ENCODE measurements around the gene BMP2K.

The BMP2K gene
- total RNA-seq = 11.0 to 23.8 (median 22.4) reads per million in 3 experiments

DNA sequence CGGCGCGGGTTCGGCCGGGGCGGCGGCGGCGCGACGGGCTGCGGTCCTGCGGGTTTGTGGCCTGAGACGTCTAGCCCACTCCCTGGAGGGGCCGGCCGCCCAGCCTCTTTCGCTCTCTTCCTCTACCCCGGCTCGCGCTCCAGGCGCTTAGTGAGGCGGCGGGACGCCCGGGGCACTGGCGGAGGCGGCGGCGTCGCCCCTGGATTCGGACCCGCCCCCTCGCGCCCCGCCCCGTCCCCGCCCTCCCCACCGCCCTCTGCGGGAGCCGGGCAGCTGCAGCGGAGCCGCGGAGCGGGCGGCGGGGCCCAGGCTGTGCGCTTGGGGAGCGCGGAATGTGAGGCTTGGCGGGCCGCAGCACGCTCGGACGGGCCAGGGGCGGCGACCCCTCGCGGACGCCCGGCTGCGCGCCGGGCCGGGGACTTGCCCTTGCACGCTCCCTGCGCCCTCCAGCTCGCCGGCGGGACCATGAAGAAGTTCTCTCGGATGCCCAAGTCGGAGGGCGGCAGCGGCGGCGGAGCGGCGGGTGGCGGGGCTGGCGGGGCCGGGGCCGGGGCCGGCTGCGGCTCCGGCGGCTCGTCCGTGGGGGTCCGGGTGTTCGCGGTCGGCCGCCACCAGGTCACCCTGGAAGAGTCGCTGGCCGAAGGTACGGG lies at the start of gene BMP2K:
Gene BMP2K (plus strand): TSS at position 272 of the 650 bp plus-strand sequence. CDS start 194 bp downstream, at position 466.
- peak; percentile 81 for DNase-seq

DNA sequence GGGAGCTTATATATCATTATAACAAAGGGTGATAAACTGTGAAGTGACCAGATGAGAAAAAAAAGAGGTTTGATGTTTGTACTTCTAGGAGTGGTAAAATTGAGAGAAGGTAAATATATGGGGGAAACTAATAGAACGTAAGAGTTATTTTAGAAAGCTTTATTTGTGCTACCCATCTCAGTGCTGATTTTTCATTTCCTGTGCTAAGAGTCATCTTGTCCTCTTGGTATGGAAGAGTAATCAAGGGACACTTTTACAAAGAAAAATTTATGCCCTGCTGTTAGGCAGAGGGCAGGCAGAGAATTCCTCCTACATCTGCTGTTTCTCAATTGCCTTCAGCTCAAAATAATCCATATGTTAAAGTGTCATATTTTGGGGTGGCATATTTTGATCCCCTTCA lies 49.6 kb upstream of the BMP2K start:
- no peak for DNase-seq

DNA sequence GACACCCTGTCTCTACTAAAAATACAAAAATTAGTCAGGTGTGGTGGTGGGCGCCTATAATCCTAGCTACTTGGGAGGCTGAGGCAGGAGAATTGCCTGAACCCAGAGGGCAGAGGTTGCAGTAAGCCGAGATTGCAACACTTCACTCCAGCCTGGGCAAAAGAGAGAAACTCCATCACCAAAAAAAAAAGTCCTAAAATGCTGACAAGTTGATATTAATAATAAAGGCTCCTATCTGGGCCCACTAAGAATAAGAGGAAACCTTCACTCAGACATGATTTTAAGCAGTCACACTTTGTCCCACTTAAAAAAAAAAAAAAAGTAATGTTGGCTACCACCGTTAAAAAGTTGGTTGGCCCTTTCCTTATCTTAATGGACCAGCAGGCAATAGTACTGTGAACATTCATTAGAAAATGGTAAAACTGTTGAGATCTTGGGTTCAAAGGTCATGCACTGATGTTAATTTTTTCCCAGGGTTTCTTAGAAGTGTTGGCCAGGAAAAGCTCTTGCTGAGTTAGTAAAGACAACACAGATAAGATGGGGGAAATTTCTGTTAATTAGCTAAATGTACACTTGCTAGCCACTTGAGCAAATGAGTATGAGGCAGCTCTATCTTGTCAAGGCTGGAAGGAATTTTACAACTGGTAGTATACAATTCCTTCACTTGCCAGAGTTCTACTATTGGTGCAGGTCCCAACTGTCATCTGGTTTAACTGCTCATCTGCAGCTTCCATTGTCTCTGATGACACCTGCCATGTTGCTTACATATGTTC lies 43.6 kb upstream of the BMP2K start:
- DNase-seq = no peak

DNA sequence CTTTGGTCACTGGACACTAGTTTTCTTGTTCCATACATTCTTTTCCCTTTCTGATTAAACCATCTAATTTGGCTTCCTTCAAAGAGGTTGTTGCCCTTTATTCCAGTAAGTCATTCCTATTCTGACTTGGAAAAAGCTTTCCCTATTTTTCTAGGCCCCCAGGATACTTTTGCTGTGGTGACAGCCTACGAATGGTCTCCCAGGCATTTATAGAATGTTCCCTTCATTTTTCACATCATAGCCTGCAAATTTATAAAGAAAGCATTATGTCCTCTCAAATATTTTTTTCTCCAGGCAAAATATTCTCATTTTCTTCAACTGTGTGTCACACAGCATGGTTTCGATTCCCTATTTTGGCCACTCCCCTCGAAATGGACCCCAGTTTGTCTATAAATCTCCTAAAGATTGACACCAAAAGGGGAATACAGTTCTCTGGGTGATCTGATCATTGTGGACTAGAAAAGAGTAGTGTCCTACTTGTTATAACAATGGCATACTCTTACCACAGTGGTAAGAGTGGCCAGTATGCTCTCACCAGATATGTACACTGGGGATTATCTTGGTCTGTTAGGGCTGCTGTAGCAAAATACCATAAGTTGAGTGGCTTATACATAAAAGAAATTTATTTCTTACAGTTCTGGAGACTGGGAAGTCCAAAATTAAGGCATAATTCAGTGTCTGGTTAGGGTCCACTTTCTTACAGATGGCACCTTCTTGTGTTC lies 41.5 kb upstream of the BMP2K start:
- no peak for DNase-seq

DNA sequence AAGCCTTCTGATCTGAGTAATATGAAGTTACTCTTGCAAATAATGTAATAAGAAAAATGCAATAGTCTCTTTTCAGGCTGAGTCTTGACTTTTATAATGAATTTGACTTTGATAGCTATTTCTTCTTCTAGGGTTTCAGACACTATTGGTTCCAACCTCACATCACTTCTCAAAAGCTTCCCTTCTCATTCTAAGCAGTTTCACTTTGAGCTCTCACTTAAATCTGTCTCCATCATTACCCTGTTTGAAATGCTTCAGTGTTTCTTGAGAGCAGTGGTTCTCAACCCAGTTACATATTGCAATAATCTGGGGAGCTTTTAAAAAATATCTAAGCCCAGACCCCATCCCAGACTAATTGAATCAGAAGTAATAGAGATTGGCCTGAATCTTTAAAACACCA lies 40.5 kb upstream of the BMP2K start:
- no peak for DNase-seq

DNA sequence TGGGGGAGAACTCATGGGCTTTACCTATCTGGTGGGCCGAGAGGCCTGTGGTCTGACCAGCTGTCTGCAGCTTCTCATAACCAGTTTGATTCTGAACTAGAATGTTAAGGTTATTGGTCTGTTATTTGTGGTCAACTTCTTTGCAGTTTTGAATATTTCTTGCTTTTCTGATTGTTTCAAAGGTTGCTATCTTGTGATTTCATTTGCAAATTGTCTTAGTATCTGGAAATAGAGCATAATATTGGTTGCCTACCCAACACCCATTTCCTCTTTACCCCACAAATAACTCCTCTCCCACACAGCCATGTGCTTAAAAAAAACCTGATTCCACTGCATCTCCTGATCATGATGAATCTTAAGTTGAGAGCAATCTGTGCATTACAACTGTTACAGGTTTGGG lies 39.1 kb upstream of the BMP2K start:
- no peak for DNase-seq

DNA sequence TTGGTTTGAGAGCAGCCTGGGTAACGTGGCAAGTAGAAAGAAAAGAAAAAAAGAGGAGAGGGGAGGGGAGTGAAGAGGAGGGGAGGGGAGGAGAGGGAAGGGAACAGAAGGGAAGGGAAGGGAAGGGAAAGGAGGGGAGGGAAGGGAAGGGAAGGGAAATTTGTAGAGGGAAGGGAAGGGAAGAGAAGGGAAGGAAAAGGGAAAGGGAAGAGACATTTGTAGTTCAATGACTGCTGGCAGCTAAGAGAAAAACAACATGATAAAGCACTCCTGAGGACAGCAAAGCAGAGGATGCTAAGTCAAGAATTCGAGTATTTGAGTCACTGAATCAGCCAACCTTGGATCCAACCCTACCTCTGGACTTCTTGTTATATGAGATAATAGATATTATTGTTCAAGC lies 38.2 kb upstream of the BMP2K start:
- no peak for DNase-seq

DNA sequence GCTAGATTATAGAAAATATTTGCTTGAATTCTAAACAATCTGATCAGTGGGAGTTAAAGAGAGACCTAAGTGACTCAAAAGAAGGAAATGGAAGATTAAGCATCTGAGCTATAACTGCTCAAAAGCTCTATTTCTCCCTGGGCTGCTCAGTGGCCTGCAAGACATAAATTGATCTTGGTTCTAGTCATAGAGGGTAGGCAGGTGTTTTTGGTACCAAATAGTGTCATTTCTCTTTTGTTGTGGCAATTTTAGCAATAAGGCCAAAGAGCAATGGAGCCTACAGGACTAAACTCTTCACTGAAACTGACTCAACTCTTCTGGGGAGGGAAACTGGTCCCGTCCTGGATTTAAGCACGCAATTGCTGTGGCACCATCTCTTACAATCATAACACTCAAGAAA lies 33.9 kb upstream of the BMP2K start:
- DNase-seq = no peak

DNA sequence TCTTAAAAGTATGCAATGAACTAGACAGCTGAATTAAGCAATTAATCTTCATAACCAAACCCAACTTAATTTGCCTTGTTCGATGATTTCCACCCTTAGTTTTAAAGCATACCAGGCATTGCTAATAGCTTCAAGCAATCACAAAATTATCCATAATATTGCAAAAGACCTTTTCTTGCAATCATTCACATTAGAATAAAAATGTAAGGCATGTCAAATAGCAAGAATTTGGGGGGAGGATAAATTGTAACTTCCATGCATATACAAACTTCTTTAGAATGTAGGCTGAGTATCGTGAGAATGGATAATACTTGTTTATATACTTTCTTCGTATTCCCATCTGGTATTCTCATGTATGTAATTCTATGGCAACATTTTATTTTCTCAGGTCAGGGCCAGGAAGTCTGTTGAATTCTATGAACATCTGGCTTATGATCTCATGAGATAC lies 28.7 kb upstream of the BMP2K start:
- no peak for DNase-seq

DNA sequence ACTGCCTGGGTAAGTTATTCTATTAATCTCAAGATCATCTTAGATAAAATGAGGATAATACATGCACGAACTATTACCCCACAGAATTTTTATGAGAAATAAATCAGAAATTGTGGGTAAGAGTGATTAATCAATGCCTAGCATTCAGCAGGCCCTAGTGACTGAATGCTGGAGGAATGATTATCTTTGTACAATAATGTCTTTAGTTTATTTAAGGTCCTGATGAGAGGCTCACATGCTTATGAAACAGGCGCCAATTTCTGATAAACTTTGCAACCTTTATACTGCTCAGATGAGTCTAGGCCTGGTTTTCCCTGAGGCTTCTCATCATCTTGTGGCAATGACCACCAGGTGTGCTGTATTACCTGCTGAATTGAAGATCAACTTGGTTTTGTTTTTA lies 27.8 kb upstream of the BMP2K start:
- DNase-seq = no peak

DNA sequence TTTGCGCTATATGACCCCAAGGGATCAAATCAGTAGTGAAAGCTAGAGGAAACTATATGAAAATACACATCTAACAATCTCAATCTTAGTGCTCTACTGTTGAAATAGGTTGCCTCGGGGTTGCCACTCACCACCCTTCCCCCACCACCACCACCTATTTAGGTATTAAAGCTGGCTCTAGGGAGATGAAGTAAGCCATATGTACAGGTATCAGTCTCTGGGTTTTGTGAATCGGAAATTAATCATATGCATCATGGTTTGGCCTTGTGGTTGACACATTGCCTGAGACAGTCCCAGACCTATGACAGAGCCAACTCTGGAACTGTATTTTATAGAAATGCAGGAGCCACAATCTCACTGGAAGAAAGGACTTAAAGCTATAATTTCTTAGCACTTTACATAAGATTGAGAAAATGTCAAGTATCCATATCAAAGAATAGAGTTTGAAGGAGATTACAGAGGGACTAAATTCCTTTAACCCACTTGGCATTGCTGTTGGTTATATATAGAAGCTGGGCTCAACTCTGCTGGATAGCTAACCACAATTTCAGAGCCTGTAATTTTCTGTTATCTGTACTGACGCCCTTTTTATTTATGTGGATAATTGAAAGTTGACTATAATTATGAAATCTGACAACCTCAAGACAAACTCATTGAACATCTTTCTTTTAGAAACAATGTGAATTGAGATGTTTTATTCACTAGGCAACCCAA lies 26.7 kb upstream of the BMP2K start:
- no peak for DNase-seq

DNA sequence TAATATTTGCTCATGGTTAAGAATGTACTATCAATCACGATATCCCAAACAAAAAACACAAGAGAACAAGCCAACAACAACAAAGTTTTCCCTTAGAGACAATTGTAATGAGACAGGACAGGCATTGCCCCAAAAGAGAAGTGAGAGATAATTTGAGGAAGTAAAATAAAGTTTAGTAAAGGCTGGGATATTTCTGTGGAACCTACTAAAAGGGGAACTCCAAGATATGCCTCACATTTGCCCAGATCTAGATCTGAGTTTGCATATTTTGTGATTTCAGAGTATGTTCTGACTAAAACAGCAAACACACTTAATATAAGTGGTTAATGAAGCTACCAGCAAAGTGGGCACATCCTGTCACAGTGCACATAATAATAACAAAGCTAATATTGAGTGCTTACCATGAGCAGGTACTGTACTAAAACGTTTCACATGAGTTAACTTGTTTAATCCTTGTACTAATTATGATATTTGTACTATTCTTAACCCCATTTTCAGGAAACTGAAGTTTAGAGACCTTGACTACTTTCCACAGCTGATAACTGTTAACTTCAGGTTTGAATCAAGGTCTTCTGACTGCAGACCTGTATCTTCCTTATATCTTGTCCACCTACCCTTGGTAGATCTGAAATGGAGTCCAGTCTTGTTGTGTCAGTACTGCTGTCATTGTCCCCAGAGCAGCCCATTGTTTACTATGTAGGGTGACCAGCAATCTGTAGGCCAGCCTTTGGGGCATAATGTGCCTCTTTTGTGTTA lies 26.0 kb upstream of the BMP2K start:
- DNase-seq = no peak

DNA sequence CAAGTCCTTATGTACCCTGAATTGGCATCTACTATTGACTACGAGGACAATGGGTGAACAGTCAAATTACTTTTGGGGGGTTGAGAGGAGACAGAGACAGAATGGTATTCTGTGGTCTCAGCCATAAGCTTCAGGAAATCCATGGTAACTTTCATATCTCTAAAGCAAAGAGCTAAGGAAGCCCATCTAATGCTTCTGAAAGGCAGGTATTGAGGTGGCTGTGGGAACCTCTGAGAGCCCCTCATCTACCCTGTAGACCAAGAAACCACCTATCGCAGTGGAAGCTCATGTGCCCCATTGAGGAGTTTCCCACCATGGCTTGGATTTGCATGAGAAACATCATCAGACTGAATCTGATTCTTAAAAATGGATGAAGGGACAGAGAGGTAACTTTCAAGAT lies 23.1 kb upstream of the BMP2K start:
- no peak for DNase-seq

DNA sequence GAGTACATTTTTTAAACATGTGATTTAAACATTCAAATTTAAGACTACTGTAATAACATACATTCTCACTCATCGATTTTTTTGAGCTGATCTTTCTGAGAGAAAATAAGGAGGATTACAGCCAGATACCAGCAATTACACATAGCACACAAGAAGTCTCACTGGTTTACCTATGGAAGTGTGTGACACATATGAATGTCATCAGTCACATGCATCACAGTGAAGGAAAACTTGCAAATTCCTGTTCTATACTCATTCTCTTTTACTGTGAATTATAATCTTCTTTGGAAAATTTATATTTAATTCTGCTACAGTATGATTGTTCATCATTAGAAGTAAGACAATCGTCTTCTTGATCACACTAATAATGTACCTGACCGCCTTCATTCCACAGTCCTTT lies 21.3 kb upstream of the BMP2K start:
- DNase-seq = no peak

DNA sequence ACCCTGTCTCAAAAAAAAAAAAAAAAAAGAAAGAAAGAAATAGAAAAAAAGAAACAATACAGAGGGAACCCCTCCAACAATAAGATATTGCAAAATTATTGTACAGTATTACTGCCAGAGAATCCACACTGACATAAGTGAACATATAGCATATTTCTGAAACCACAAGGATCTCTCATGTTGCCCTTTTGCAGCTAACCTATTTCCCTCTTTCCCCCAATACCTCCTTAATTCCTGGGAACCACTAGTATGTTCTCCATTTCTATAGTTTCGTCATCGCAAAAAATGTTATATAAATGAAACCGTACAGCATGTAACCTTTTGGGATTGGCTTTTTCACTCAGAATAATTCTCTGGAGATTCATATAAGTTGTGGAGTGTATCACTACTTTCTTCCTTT lies 20.0 kb upstream of the BMP2K start:
- DNase-seq = no peak

DNA sequence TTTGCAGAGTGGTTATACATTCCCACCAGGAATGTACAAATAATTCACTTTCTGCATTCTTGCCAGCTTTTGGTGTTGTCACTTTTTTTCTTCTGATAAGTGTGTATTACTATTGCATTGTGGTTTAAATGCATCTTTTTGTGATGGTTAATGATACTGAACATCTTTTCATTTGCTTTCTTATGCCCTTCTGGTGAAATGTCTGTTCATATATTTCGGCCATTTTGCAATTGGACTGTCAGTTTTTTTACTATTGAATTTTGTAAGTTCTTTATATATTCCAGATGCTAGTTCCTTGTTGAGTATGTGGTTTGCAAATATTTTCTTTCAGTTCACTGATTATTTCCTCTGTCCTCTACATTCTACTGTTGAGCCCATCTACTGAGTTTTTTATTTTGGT lies 19.4 kb upstream of the BMP2K start:
- no peak for DNase-seq

DNA sequence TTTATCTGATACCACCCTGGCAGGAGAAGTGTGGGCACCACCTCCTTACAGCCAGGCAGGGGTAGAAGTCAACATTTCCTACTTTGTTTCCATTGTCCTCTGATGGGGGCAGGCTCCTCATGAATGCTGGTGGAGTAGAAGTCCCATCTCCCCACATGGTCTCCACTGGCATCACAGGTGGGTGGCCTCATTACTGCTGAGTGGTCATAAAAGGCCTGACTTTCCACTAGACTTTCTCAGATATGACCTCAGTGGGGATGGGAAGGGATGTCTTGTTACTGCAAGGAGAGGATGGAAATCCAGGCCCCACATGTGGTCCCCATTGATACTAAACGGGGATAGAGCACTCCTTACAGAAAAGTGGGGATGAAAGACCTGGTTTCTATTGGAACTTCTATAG lies 18.6 kb upstream of the BMP2K start:
- no peak for DNase-seq

DNA sequence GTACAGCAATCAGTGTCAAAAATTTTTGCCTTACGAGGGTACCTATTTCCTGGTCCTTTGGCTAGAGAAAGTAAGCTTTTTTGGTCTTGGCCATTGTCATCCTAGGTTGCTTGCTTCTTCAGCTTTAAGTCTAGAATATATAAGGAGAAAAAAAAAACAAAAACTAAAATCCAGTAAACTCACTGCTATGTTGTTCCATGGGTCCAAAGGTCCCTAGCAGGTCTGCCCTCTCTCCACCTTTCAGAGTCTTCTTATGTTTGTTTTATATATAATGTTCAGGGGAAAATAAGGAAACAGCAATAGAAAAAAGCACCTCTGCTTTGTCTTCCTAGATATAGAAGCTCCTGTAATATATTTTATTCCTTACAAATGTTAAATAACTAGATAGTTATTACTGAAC lies 18.1 kb upstream of the BMP2K start:
- no peak for DNase-seq

DNA sequence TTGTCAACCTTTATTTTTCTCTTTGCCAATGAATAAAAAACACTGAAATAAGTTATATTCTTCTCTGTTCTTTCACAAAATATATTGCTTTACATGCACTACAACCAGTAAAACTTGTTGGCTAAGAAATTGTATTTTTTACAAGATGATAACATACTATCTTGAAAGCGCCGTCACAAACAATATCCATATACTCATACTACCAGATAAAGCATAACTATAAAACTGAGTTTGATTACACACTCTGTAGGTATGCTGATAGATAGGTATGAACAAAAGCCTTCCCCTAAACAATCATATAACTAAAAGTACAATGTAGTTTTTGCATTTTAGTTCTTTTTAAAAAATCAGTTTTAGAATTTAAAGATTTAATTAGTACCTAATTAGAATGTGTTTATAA lies 13.6 kb upstream of the BMP2K start:
- DNase-seq = no peak

DNA sequence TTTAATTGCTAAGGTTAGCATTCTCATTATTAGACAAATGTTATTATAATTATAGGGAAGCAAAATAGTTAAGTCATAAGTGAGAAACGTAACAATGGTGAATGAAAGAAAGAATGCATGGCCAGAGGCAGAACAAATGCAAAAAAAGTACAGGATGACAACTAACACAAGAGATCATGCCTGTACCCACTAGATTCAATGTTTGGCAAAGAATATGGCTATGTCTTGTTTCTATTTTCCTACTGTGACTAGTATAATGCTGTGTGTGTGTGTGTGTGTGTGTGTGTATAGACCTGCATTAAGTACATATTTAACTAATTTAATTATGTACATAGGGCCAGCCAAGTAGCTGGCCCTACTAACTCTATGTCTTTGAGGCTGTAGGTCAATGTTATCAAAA lies 12.9 kb upstream of the BMP2K start:
- no peak for DNase-seq

DNA sequence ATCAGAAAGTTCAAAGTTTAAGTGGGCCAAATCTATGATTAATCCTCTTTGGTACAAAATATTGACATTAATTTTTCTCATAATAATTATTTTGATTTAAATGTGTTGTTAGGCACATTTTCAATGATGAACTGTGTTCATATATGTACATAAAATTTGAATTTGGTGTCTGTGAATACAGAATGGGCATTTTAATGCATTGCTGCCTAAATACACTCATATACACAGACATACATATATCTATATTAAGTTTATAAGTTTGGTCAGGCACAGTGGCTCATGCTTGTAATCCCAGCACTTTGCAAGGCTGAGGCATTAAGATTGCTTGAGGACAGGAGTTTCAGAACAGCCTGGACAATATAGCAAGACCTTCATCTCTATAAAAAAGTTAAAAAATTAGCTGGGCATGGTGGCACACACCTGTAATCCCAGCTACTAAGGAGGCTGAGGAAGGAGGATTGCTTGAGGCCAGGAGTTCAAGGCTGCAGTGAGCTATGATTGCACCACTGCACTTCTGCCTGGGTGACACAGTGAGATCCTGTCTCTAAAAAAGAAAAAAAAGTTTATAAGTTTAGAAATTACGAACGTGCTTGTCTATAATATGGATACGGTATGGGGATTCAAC lies 12.3 kb upstream of the BMP2K start:
- DNase-seq = no peak

DNA sequence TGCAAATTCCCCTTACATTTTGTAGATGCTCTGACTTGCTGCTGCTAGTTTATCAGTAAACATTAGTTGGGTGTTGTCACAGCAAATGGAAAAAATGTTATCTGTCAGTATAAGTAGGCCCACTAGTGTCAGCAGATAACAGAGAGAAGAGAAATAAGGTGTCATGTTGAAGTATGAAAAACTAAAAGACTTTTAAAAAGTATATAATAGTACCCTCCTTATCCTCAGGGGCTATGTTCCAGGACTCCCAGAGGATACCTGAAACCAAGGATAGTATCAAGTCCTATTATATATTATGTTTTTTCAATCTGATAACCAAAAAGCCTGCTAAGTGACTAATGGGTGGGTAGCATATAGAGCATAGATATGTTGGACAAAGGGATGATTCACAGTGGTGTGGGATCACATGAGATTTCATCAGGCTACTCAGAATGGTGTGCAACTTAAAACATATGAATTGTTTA lies 11.6 kb upstream of the BMP2K start:
- DNase-seq = no peak
